HepG2 (cell line): ENCODE results near the gene ASXL1. TPM values are rescaled to one million over a fixed set of nuclear protein-coding genes. Genes with fewer than 3 reads are reported as not detected.

Experiments used
- GLI4 ChIP-seq: sonication (generic); formaldehyde crosslinking; IDR thresholded peaks from 2 replicates; pipeline ENCODE4 v1.5.1; 2020; ENCODE audit warnings: missing genetic modification reagents, mild to moderate bottlenecking, moderate library complexity, borderline replicate concordance
- ISX ChIP-seq: sonication (generic); formaldehyde crosslinking; conservative IDR thresholded peaks from 2 replicates; pipeline ENCODE4 v1.5.0; 2020; ENCODE audit warnings: missing genetic modification reagents
- MXI1 ChIP-seq: IDR thresholded peaks from 3 replicates; pipeline ENCODE4 v1.6.1; 2012; ENCODE audit warnings: low read depth, low read length, inconsistent platforms, borderline replicate concordance
- NCOR1 ChIP-seq: fragments of 200-600 bp; sonication (generic); IDR thresholded peaks from 2 replicates; pipeline ENCODE4 v1.7.0; 2017; ENCODE audit warnings: antibody characterized with exemption, low read length, borderline replicate concordance
- NFKBIZ ChIP-seq: IDR thresholded peaks from 2 replicates; pipeline ENCODE4 v1.6.1; 2018; ENCODE audit warnings: missing genetic modification reagents, missing compliant biosample characterization
- RELA ChIP-seq: sonication (generic); formaldehyde crosslinking; IDR thresholded peaks from 2 replicates; pipeline ENCODE4 v1.4.0; 2020; ENCODE audit warnings: missing genetic modification reagents
- SRY ChIP-seq: sonication (generic); formaldehyde crosslinking; IDR thresholded peaks from 2 replicates; pipeline ENCODE4 v1.8.0; 2022; ENCODE audit warnings: mild to moderate bottlenecking, missing genetic modification reagents
- TEAD3 ChIP-seq: optimal IDR thresholded peaks from 2 replicates; pipeline ENCODE3; 2016; ENCODE audit warnings: borderline replicate concordance
- ZNF138 ChIP-seq: sonication (generic); formaldehyde crosslinking; IDR thresholded peaks from 2 replicates; pipeline ENCODE4 v1.5.0; 2020; ENCODE audit warnings: mild to moderate bottlenecking, low read depth, missing genetic modification reagents
- ZNF331 ChIP-seq: sonication (generic); formaldehyde crosslinking; IDR thresholded peaks from 2 replicates; pipeline ENCODE4 v1.4.0; 2020; ENCODE audit warnings: missing genetic modification reagents
- ZNF562 ChIP-seq: sonication (generic); formaldehyde crosslinking; IDR thresholded peaks from 2 replicates; pipeline ENCODE4 v1.8.0; 2022; ENCODE audit warnings: missing genetic modification reagents, borderline replicate concordance
- ZNF674 ChIP-seq: sonication (generic); formaldehyde crosslinking; IDR thresholded peaks from 2 replicates; pipeline ENCODE4 v1.5.0; 2020; ENCODE audit warnings: low read depth, mild to moderate bottlenecking, missing genetic modification reagents
- ZNF761 ChIP-seq: sonication (generic); formaldehyde crosslinking; conservative IDR thresholded peaks from 2 replicates; pipeline ENCODE4 v1.4.0; 2020; ENCODE audit warnings: mild to moderate bottlenecking, missing genetic modification reagents
- ZNF766 ChIP-seq: sonication (generic); formaldehyde crosslinking; IDR thresholded peaks from 2 replicates; pipeline ENCODE4 v1.5.0; 2020; ENCODE audit warnings: missing genetic modification reagents, borderline replicate concordance
- ZNF782 ChIP-seq: sonication (generic); formaldehyde crosslinking; IDR thresholded peaks from 2 replicates; pipeline ENCODE4 v1.4.0; 2020; ENCODE audit warnings: missing genetic modification reagents, mild to moderate bottlenecking, borderline replicate concordance
- ZSCAN9 ChIP-seq: IDR thresholded peaks from 2 replicates; pipeline ENCODE4 v1.6.1; 2016; ENCODE audit warnings: borderline replicate concordance
- polyA plus RNA-seq, 8 experiments: library from polyadenylated mRNA; depleted of rRNA in 3 of 8; stranded (reverse) in 7 of 8; unstranded in 1 of 8; fragments of >200 nt; fragmentation: Illumina TruSeq in 4 of 8; extraction: Trizol in 4 of 8; gene quantifications; 2 replicates each; pipeline versions ENCODE4 v1.2.1 to v1.2.3, GENCODE V29; 2011 to 2016; ENCODE audit warnings: low read depth in 4 of 8, missing spikeins in 1 of 8, mixed read lengths in 1 of 8; ENCODE audit not compliant: insufficient read depth in 1 of 8
- total RNA-seq, 5 experiments: library from RNA; depleted of rRNA; stranded (reverse); fragments of >200 nt; fragmentation: Illumina TruSeq; extraction: Trizol; gene quantifications; 2 replicates each; pipeline ENCODE4 v1.2.3, GENCODE V29; 2016; ENCODE audit warnings: low read depth in 1 of 5
- TF ChIP-seq, protein P1 (sequence below): sonication (generic); formaldehyde crosslinking; IDR thresholded peaks from 2 replicates; pipeline ENCODE4 v1.4.0; 2020; ENCODE audit warnings: low read depth, mild to moderate bottlenecking, missing genetic modification reagents
- TF ChIP-seq, protein P2 (sequence below): sonication (generic); formaldehyde crosslinking; conservative IDR thresholded peaks from 2 replicates; pipeline ENCODE4 v1.4.0; 2020; ENCODE audit warnings: mild to moderate bottlenecking, missing genetic modification reagents, moderate library complexity
- TF ChIP-seq, protein P3 (sequence below): sonication (generic); formaldehyde crosslinking; IDR thresholded peaks from 2 replicates; pipeline ENCODE4 v1.5.0; 2020; ENCODE audit warnings: missing genetic modification reagents
- TF ChIP-seq, protein P4 (sequence below): sonication (generic); formaldehyde crosslinking; IDR thresholded peaks from 2 replicates; pipeline ENCODE4 v1.4.0; 2020; ENCODE audit warnings: low read depth, missing genetic modification reagents

Gene ASXL1
- total and polyA plus RNA-seq, 2 of the 13 experiments (the other 11 are each of a cell fraction or from before 2014, with no cell fraction given) = 62.1 to 74.8 TPM

DNA sequence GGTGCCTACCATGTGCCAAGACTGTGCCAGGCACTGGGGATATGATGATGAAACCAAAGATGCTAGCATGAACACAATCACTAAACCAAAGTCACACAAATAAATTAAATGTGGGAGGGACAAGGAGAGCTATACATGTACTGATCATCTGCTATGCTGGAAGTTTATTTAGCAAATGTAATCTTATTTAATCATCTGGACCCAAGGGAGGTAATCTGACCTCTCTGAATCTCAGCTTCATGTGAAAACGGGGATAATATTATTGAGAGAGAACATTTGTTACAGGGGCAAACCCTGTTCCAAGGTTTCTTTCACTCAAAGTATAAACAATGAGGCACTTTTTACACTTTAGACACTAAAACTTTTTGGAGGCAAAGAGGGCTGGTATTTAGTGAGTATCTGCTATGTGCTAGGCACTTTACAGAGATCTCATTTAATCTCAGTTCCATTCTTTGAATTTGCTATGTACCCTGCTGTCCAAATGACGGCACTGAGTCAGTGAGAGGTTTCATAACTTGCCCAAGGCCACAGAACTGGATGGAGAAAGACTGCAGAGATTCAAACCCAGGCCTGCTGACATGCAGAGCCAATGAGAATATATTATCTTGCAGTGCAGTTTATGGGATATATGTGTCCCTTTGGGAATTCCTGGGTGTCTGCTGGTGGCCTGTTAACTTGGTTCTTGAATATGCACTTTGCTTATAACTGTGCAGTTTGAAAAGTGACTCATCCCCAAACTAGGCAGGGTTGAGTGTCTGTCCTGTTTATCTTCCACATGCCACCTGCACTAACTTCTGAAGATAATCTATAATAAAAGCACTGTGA is 3.3 kb upstream of the ASXL1 start (continued):
- TF ChIP-seq, protein P1, sequence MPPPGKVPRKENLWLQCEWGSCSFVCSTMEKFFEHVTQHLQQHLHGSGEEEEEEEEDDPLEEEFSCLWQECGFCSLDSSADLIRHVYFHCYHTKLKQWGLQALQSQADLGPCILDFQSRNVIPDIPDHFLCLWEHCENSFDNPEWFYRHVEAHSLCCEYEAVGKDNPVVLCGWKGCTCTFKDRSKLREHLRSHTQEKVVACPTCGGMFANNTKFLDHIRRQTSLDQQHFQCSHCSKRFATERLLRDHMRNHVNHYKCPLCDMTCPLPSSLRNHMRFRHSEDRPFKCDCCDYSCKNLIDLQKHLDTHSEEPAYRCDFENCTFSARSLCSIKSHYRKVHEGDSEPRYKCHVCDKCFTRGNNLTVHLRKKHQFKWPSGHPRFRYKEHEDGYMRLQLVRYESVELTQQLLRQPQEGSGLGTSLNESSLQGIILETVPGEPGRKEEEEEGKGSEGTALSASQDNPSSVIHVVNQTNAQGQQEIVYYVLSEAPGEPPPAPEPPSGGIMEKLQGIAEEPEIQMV (CRISPR knock-in tag) = peak; percentile 3; the same call in 1 of the 2 replicates
- TF ChIP-seq ZNF674 (CRISPR knock-in tag) (no peak), ZNF138 (CRISPR knock-in tag) (no peak), ZNF766 (no peak), ZNF782 (CRISPR knock-in tag) (no peak), ZNF761 (no peak), MXI1 (no peak; the same call in 2 of the 3 replicates), ZNF562 (CRISPR knock-in tag) (no peak), ISX (CRISPR knock-in tag) (no peak; the same call in 1 of the 2 replicates), ZNF331 (peak; percentile 63), RELA (CRISPR knock-in tag) (peak; percentile 34; the same call in 1 of the 2 replicates), NCOR1 (no peak), ZSCAN9 (0 out of 2 replicates have a peak, but pooled peaks have one; percentile 55), NFKBIZ (CRISPR knock-in tag) (no peak), SRY (no peak), GLI4 (CRISPR knock-in tag) (no peak), TEAD3 (CRISPR knock-in tag) (peak; percentile 85)
- TF ChIP-seq, protein P2, sequence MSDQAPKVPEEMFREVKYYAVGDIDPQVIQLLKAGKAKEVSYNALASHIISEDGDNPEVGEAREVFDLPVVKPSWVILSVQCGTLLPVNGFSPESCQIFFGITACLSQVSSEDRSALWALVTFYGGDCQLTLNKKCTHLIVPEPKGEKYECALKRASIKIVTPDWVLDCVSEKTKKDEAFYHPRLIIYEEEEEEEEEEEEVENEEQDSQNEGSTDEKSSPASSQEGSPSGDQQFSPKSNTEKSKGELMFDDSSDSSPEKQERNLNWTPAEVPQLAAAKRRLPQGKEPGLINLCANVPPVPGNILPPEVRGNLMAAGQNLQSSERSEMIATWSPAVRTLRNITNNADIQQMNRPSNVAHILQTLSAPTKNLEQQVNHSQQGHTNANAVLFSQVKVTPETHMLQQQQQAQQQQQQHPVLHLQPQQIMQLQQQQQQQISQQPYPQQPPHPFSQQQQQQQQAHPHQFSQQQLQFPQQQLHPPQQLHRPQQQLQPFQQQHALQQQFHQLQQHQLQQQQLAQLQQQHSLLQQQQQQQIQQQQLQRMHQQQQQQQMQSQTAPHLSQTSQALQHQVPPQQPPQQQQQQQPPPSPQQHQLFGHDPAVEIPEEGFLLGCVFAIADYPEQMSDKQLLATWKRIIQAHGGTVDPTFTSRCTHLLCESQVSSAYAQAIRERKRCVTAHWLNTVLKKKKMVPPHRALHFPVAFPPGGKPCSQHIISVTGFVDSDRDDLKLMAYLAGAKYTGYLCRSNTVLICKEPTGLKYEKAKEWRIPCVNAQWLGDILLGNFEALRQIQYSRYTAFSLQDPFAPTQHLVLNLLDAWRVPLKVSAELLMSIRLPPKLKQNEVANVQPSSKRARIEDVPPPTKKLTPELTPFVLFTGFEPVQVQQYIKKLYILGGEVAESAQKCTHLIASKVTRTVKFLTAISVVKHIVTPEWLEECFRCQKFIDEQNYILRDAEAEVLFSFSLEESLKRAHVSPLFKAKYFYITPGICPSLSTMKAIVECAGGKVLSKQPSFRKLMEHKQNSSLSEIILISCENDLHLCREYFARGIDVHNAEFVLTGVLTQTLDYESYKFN (CRISPR knock-in tag) = peak; percentile 66
- TF ChIP-seq, protein P3, sequence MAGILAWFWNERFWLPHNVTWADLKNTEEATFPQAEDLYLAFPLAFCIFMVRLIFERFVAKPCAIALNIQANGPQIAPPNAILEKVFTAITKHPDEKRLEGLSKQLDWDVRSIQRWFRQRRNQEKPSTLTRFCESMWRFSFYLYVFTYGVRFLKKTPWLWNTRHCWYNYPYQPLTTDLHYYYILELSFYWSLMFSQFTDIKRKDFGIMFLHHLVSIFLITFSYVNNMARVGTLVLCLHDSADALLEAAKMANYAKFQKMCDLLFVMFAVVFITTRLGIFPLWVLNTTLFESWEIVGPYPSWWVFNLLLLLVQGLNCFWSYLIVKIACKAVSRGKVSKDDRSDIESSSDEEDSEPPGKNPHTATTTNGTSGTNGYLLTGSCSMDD (CRISPR knock-in tag) = no peak
- TF ChIP-seq, protein P4, sequence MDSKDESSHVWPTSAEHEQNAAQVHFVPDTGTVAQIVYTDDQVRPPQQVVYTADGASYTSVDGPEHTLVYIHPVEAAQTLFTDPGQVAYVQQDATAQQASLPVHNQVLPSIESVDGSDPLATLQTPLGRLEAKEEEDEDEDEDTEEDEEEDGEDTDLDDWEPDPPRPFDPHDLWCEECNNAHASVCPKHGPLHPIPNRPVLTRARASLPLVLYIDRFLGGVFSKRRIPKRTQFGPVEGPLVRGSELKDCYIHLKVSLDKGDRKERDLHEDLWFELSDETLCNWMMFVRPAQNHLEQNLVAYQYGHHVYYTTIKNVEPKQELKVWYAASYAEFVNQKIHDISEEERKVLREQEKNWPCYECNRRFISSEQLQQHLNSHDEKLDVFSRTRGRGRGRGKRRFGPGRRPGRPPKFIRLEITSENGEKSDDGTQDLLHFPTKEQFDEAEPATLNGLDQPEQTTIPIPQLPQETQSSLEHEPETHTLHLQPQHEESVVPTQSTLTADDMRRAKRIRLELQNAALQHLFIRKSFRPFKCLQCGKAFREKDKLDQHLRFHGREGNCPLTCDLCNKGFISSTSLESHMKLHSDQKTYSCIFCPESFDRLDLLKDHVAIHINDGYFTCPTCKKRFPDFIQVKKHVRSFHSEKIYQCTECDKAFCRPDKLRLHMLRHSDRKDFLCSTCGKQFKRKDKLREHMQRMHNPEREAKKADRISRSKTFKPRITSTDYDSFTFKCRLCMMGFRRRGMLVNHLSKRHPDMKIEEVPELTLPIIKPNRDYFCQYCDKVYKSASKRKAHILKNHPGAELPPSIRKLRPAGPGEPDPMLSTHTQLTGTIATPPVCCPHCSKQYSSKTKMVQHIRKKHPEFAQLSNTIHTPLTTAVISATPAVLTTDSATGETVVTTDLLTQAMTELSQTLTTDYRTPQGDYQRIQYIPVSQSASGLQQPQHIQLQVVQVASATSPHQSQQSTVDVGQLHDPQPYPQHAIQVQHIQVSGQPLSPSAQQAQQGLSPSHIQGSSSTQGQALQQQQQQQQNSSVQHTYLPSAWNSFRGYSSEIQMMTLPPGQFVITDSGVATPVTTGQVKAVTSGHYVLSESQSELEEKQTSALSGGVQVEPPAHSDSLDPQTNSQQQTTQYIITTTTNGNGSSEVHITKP (CRISPR knock-in tag) = 0 out of 2 replicates have a peak, but pooled peaks have one; percentile 44
